ENCODE measurements around the gene DISP3.

DISP3 gene

DNA sequence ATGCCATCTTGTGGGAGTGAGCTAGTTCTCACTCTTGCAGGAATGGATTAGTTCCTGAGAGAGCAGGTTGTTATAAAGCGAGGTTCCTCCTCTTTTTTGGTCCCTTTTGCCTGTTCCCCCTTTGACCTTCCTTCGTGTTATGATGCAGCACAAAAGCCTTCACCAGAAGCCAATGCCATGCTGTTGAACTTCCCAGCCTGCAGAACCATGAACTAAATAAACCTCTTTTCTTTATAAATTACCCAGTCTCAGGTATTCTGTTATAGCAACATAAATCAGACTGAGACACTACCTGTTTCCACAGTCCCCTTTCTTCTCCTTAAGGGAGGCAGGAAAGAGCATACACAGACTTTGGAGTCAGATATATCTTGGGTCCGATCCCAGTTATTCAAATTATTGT, 25.6 kb downstream of the DISP3 start:
- no peak for DNase-seq
- no peak overlapping the region for H3K18ac ChIP-seq (ENCODE audit: low read depth in 1 of 2, low read length in 2 of 2)
- 61% methylated on average over 3 of the region's 3 CpGs for WGBS

DNA sequence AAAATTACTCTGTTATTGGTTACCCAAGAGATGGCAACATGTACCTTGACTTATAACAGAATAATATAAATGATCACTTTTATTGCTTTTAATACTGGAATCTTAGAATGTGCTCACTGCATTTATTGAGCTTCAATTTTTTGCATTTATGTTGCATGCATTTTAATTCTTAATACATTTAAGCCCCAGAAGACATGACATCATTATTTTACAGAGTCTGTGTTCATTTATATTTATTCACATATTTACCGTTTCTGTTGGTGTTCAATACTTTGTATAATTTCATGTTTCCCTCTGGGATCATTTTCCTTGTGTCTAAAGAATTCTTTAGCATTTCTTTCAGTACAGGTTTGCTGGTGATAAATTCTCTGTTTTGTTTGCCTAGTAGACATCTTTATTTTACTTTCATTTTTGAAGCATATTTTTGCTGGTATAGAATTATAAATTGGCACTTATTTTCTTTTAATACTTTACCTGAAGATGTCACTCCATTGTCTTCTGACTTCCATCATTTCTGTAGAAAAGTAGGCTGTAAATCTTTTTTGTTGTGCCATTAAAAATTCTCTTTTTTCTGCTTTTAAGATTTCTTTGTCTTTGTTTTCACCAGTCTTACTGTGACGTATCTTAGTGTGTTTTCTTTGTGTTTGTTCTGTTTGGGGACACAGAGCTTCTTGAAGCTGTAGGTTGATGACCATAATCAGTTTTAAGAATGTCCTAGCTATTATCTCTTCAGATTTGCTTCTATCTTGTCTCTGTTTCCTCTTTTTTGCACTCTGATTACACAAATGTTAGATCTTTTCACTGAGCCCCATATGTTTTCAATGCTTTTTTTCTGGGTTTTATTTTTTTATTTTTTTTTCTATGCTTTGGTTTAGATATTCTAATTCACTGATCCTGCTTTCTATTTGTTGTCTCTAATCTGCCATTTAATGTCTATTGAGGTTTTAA, 26.9 kb downstream of the DISP3 start:
- Histone ChIP-seq H4K8ac (ENCODE audit: low read length) (no peak overlapping the region), H2BK5ac (ENCODE audit: low read depth, low read length, poor library complexity, severe bottlenecking) (no peak overlapping the region), H3K4me3 (ENCODE audit: insufficient read depth in 1 of 2, low read depth in 1 of 2, low read length in 2 of 2) (no peak overlapping the region), H2BK12ac (ENCODE audit: low read length in 2 of 2) (no peak overlapping the region), H2AFZ (ENCODE audit: low read depth, low read length) (no peak overlapping the region), H2BK120ac (ENCODE audit: low read depth, low read length) (no peak overlapping the region), H3K4me2 (ENCODE audit: low read length, poor library complexity, severe bottlenecking) (no peak overlapping the region), H3K14ac (ENCODE audit: low read length in 2 of 2) (no peak overlapping the region), H3K79me1 (replicated peaks; ENCODE audit: low read length, poor library complexity, severe bottlenecking) (no peaks in the 10 kb centered on the region), H3K4me1 (ENCODE audit: control insufficient read depth, insufficient read depth, low read depth, low read length) (no peaks in the 10 kb centered on the region), H3K9me3 (ENCODE audit: control insufficient read depth, low read length) (peaks cover 56% of the 10 kb centered on the region), H2BK15ac (ENCODE audit: low read depth, poor library complexity, severe bottlenecking) (no peak overlapping the region), H3K27ac (ENCODE audit: low read length, poor library complexity, severe bottlenecking) (no peak overlapping the region), H3K18ac (ENCODE audit: low read depth in 1 of 2, low read length in 2 of 2) (no peak overlapping the region), H2AK5ac (ENCODE audit: low read length, severe bottlenecking) (no peak overlapping the region), H3K4ac (ENCODE audit: low read depth in 1 of 2, low read length in 2 of 2) (no peak overlapping the region), H3K23ac (ENCODE audit: low read length in 2 of 2) (no peak overlapping the region), H4K91ac (ENCODE audit: low read length) (no peak overlapping the region), H3K36me3 (ENCODE audit: control insufficient read depth in 1 of 2, insufficient read depth in 2 of 2, low read depth in 1 of 2, low read length in 2 of 2) (no peaks in the 10 kb centered on the region), H3K9ac (ENCODE audit: low read length) (no peak overlapping the region), H3K27me3 (ENCODE audit: control insufficient read depth in 1 of 2, insufficient read depth in 1 of 2, low read length in 2 of 2) (peaks cover 0 to 7% of the 10 kb centered on the region in 2 experiments)
- no peak for DNase-seq
- no CpG with 5 or more reads among the region's 2 CpGs for WGBS

More for the DNA sequence above, 25.6 kb downstream of the DISP3 start:
- Histone ChIP-seq H4K8ac (ENCODE audit: low read length) (no peak overlapping the region), H2BK120ac (ENCODE audit: low read depth, low read length) (no peak overlapping the region), H3K9me3 (ENCODE audit: control insufficient read depth, low read length) (peaks cover 56% of the 10 kb centered on the region), H2BK12ac (ENCODE audit: low read length in 2 of 2) (no peak overlapping the region), H3K4me1 (ENCODE audit: control insufficient read depth, insufficient read depth, low read depth, low read length) (no peaks in the 10 kb centered on the region), H3K36me3 (ENCODE audit: control insufficient read depth in 1 of 2, insufficient read depth in 2 of 2, low read depth in 1 of 2, low read length in 2 of 2) (no peaks in the 10 kb centered on the region), H3K79me1 (replicated peaks; ENCODE audit: low read length, poor library complexity, severe bottlenecking) (no peaks in the 10 kb centered on the region), H3K4me3 (ENCODE audit: insufficient read depth in 1 of 2, low read depth in 1 of 2, low read length in 2 of 2) (no peak overlapping the region), H3K4ac (ENCODE audit: low read depth in 1 of 2, low read length in 2 of 2) (no peak overlapping the region), H4K91ac (ENCODE audit: low read length) (no peak overlapping the region), H2BK15ac (ENCODE audit: low read depth, poor library complexity, severe bottlenecking) (no peak overlapping the region), H3K27me3 (ENCODE audit: control insufficient read depth in 1 of 2, insufficient read depth in 1 of 2, low read length in 2 of 2) (peaks cover 0 to 16% of the 10 kb centered on the region in 2 experiments), H3K14ac (ENCODE audit: low read length in 2 of 2) (no peak overlapping the region), H2AFZ (ENCODE audit: low read depth, low read length) (no peak overlapping the region), H2BK5ac (ENCODE audit: low read depth, low read length, poor library complexity, severe bottlenecking) (no peak overlapping the region), H3K9ac (ENCODE audit: low read length) (no peak overlapping the region), H3K23ac (ENCODE audit: low read length in 2 of 2) (no peak overlapping the region), H3K27ac (ENCODE audit: low read length, poor library complexity, severe bottlenecking) (no peak overlapping the region), H2AK5ac (ENCODE audit: low read length, severe bottlenecking) (no peak overlapping the region), H3K4me2 (ENCODE audit: low read length, poor library complexity, severe bottlenecking) (no peak overlapping the region)

DNA sequence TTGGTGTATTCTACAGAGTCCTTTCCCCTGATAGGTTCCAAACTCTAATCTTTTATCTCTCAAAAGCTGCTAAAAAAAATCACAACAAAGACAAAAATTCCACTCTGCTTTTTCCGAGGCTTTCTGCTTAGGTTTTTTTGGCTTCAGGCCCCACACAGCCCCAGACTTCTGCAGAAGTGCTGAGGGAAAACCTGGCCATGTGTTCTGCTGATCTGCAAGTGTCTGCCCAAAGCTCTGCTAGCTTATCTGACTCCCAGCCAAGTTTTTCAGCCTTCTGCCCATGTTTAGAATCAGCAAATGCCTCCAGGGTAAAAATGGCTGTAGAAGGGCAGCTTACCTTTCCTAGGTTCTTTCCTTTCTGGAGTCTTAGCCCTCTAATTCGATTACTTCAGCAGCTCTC, 28.4 kb downstream of the DISP3 start:
- Histone ChIP-seq H2BK120ac (ENCODE audit: low read depth, low read length) (no peak overlapping the region), H3K23ac (ENCODE audit: low read length in 2 of 2) (no peak overlapping the region), H3K79me1 (replicated peaks; ENCODE audit: low read length, poor library complexity, severe bottlenecking) (no peaks in the 10 kb centered on the region), H2AFZ (ENCODE audit: low read depth, low read length) (no peak overlapping the region), H3K27ac (ENCODE audit: low read length, poor library complexity, severe bottlenecking) (no peak overlapping the region), H2BK15ac (ENCODE audit: low read depth, poor library complexity, severe bottlenecking) (no peak overlapping the region), H3K9me3 (ENCODE audit: control insufficient read depth, low read length) (peaks cover 56% of the 10 kb centered on the region), H3K4ac (ENCODE audit: low read depth in 1 of 2, low read length in 2 of 2) (no peak overlapping the region), H3K14ac (ENCODE audit: low read length in 2 of 2) (no peak overlapping the region), H2BK5ac (ENCODE audit: low read depth, low read length, poor library complexity, severe bottlenecking) (no peak overlapping the region), H3K18ac (ENCODE audit: low read depth in 1 of 2, low read length in 2 of 2) (no peak overlapping the region), H3K9ac (ENCODE audit: low read length) (no peak overlapping the region), H3K4me1 (ENCODE audit: control insufficient read depth, insufficient read depth, low read depth, low read length) (no peaks in the 10 kb centered on the region), H4K8ac (ENCODE audit: low read length) (no peak overlapping the region), H2AK5ac (ENCODE audit: low read length, severe bottlenecking) (no peak overlapping the region), H4K91ac (ENCODE audit: low read length) (no peak overlapping the region), H2BK12ac (ENCODE audit: low read length in 2 of 2) (no peak overlapping the region), H3K4me2 (ENCODE audit: low read length, poor library complexity, severe bottlenecking) (no peak overlapping the region), H3K4me3 (ENCODE audit: insufficient read depth in 1 of 2, low read depth in 1 of 2, low read length in 2 of 2) (no peak overlapping the region), H3K36me3 (ENCODE audit: control insufficient read depth in 1 of 2, insufficient read depth in 2 of 2, low read depth in 1 of 2, low read length in 2 of 2) (no peaks in the 10 kb centered on the region), H3K27me3 (ENCODE audit: control insufficient read depth in 1 of 2, insufficient read depth in 1 of 2, low read length in 2 of 2) (no peaks in the 10 kb centered on the region)
- no peak for DNase-seq
- WGBS, result 42% methylated on average over 1 of the region's 2 CpGs

DNA sequence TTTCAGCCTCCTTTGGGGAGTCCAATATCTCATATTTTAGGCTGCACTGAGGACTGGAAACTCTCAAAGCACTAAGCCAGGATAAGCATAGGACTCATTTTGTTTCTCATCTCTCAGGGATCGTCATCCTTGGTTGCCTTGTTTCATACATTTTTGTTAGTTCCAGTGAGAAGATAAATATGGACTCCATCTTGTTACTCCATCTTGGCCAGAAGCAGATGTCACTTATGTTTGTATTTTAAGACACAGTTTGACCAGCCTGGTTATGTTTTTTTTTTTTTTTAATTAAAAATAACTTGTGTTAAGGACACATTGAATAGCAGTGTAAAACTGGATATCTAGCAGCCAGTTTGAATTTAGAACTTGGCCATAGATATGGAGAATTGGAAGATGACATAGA, 34.7 kb downstream of the DISP3 start:
- no peaks in the 10 kb centered on the region for H3K4me1 ChIP-seq (ENCODE audit: control insufficient read depth, insufficient read depth, low read depth, low read length)
- H2BK12ac ChIP-seq (ENCODE audit: low read length in 2 of 2), result no peak overlapping the region
- no peak overlapping the region for H2BK120ac ChIP-seq (ENCODE audit: low read depth, low read length)
- no peak overlapping the region for H2BK5ac ChIP-seq (ENCODE audit: low read depth, low read length, poor library complexity, severe bottlenecking)
- no peak overlapping the region for H4K91ac ChIP-seq (ENCODE audit: low read length)
- H3K4me2 ChIP-seq (ENCODE audit: low read length, poor library complexity, severe bottlenecking), result no peak overlapping the region
- H3K9ac ChIP-seq (ENCODE audit: low read length), result no peak overlapping the region
- no peaks in the 10 kb centered on the region for H3K36me3 ChIP-seq (ENCODE audit: control insufficient read depth in 1 of 2, insufficient read depth in 2 of 2, low read depth in 1 of 2, low read length in 2 of 2)
- 57% methylated on average over 1 of the region's 1 CpG for WGBS
- no peaks in the 10 kb centered on the region for H3K79me1 ChIP-seq (replicated peaks; ENCODE audit: low read length, poor library complexity, severe bottlenecking)
- DNase-seq, result no peak
- no peak overlapping the region for H3K23ac ChIP-seq (ENCODE audit: low read length in 2 of 2)
- no peak overlapping the region for H3K27ac ChIP-seq (ENCODE audit: low read length, poor library complexity, severe bottlenecking)
- H3K18ac ChIP-seq (ENCODE audit: low read depth in 1 of 2, low read length in 2 of 2), result no peak overlapping the region
- H2AK5ac ChIP-seq (ENCODE audit: low read length, severe bottlenecking), result no peak overlapping the region
- H3K4me3 ChIP-seq (ENCODE audit: insufficient read depth in 1 of 2, low read depth in 1 of 2, low read length in 2 of 2), result no peak overlapping the region
- H2AFZ ChIP-seq (ENCODE audit: low read depth, low read length), result no peak overlapping the region
- peaks cover 0 to 9% of the 10 kb centered on the region in 2 experiments for H3K27me3 ChIP-seq (ENCODE audit: control insufficient read depth in 1 of 2, insufficient read depth in 1 of 2, low read length in 2 of 2)
- no peak overlapping the region for H2BK15ac ChIP-seq (ENCODE audit: low read depth, poor library complexity, severe bottlenecking)
- no peak overlapping the region for H3K14ac ChIP-seq (ENCODE audit: low read length in 2 of 2)
- no peaks in the 10 kb centered on the region for H3K9me3 ChIP-seq (ENCODE audit: control insufficient read depth, low read length)
- H4K8ac ChIP-seq (ENCODE audit: low read length), result no peak overlapping the region
- H3K4ac ChIP-seq (ENCODE audit: low read depth in 1 of 2, low read length in 2 of 2), result no peak overlapping the region

All from mesenchymal stem cell (in vitro differentiated cells and primary cell).